GM19239 (cell line): Measurements from ENCODE around the gene THAP4.
"Not testable (repeated sequence)": the region's sequence is repeated elsewhere in the genome, so short reads cannot be mapped to it uniquely, and the experiment has no call there.

Source experiments
- DNase-seq: peaks from one replicate; pipeline ENCODE4 v3.0.0; 2011; ENCODE audit warnings: low spot score; ENCODE audit not compliant: insufficient read length
- FAIRE-seq: peaks from 2 replicates; lab custom pipeline; 2011; peaks lifted over from hg19 to GRCh38; lab: Jason Lieb, UNC

THAP4 gene

DNA sequence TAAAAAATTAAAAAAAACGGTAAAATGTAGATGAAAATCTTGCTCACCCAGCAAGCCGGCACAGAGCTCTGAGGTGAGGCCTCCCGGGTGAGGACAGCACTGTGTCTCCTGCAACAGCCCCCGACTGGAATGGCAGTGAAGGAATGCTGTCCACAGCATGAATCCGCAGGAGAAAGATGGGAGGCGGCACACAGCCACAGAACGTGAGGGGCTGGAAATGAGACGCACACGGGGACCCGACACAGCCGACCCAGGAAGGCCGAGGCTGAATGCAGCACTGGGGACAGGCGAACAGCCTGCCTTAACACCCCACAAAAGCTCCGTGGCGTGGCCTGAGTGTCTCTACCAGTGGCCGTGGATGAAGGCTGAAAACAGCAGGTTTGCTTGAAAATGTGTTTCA is 43.7 kb downstream of the THAP4 start:
- DNase-seq (no peak), FAIRE-seq (no peak)

DNA sequence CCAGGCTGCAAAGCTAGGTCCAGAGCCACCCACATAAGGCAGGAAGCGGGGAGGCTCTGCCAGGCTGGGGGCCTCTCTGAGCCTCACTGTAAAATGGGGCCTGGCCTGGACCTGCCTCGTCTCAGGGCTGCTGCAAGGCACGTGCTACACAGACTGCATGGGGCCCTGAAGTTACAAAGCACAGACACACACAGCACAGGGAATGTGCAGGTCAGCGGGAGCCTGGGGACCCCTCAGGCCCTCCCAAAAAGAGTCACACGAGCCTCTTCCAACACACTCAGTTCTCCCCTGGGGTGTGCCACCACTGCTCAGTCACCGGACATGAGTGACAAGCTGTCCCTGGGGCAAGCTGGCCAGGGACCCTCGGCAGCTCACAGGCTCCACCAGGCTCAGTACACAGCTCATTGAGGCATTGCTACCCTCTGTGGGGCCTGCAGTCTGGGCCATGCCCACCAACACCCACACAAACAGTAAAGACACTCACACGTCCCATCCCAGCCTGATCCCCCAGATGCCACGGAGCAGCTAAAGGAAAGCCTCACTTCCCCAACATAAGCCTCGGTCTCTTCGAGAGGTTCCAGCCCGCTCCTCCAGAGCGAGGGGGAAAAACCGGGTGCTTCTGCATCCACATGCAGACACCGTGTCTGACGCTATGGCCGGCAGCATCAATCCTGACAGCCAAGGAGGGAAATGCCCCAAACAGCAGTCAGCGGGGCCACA is 44.7 kb downstream of the THAP4 start:
- no peak for FAIRE-seq

DNA sequence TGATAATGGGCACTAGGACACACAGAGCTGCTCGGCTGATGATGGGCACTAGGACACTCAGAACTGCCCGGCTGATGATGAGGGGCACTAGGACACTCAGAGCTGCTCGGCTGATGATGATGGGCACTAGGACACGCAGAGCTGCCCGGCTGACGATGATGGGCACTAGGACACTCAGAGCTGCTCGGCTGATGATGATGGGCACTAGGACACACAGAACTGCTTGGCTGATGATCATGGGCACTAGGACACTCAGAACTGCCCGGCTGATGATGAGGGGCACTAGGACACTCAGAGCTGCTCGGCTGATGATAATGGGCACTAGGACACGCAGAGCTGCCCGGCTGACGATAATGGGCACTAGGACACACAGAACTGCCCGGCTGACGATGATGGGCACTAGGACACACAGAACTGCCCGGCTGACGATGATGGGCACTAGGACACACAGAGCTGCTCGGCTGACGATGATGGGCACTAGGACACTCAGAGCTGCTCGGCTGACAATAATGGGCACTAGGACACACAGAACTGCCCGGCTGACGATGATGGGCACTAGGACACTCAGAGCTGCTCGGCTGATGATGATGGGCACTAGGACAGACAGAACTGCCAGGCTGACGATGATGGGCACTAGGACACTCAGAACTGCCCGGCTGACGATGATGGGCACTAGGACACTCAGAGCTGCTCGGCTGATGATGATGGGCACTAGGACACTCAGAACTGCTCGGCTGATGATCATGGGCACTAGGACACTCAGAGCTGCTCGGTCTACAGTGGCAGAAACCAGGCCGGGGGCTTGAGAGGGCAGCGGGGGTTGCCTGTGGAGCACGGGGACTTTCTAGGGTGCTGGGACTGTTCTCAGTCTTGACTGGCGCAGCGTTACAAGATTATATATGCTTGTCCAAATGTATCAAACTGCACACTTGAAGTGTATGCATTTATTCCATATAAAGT is 46.2 kb downstream of the THAP4 start:
- not testable (repeated sequence) for DNase-seq, FAIRE-seq

More for the DNA sequence above, 44.7 kb downstream of the THAP4 start:
- no peak for DNase-seq

DNA sequence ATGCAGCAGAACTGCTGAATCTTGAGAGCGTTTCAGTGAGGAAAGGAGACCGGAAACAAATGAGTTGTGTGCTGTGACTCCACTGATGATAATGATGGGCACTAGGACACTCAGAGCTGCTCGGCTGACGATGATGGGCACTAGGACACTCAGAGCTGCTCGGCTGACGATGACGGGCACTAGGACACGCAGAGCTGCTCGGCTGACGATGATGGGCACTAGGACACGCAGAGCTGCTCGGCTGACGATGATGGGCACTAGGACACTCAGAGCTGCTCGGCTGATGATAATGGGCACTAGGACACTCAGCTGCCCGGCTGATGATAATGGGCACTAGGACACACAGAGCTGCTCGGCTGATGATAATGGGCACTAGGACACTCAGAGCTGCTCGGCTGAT is 47.1 kb downstream of the THAP4 start:
- not testable (repeated sequence) for DNase-seq, FAIRE-seq

DNA sequence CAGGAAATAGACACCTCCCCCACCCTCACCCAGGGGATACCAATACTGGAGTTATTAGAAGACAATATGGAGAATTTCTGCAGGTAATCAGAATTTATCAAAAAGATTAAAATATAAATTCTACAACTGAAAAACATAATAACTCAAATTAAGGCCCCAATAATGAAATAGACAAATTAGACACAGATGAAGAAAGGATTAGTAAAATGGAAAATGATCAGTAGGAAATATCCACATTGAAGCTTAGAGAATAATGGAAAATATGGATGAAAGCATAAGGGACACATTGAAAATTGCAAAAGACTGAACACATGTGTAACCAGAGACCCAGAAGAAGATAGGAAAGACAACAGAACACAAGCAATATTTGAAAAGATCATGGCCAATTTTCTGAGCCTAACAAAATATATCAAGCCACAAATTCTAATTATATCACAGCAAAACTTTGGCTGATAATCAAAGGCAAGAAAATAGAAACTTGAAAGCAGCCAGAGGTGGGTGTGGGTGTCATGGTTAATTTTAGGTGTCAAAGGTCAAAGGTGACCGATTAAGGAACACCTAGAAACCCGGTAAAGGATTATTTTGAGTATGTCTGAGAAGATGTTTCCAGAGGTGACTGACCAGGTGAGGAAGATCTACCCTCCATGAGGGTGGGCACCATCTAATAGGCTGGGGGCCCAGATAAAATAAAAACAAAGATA is 50.2 kb downstream of the THAP4 start:
- no peak for FAIRE-seq
- DNase-seq, result no peak

DNA sequence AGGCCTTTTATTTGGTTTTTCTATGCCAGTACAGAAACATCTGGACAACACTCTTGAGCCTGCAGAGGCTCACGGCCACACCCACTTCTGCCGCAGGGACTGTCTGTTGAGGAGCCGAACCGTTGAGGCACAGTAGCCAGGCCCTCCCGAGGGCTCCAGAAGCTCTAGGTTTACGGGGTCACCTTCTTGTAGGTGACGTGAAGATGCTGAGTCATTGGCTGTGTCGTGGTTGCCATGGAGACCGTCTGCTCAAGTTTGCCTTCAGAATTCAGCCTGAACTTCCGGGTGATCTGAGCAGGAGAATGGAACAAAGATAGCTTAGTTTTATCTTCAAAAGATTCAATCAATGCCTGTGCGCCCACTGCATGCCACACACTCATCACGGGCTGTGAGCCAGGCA is 52.5 kb downstream of the THAP4 start:
- no peak for FAIRE-seq

DNA sequence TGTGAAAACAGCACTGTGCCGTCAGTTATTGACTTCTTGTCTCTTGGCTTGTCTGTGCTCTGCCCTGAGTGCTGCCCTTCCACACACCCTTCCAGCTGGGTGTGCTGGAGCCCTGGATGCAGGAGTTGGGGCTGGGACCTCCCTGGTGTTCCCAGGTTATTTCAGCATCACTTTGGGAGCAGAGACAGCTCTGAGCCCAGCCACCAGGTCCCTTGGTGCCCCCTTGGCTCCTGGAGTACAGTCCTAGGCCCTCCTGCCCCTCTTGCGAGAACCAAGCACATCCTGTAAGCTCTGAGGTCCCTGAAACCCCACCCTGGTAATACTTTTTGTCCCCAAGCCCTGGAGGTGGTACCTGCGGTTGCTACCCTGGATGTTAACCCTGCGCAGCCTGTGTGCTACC is 54.2 kb downstream of the THAP4 start:
- DNase-seq (no peak), FAIRE-seq (no peak)

More for the DNA sequence above, 52.5 kb downstream of the THAP4 start:
- no peak for DNase-seq

DNA sequence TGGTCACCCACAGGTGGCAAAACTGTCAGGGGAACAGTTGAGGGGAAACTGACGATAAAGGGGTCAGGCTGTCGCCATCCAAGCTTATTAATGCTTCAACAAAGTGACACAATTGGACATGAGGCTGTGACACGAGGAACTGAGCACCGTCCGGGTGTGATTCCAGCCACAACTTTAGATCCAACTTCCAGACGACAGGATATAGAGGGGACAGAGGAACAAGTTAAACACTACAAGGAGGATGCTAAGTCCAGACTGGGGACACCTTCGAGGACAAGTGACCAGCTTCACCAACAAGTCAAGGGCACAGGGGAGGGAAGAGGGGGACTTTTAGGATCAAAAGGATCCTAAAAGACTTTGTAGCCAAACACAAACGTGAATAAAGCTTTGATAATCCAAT is 54.6 kb downstream of the THAP4 start:
- DNase-seq (no peak), FAIRE-seq (no peak)

DNA sequence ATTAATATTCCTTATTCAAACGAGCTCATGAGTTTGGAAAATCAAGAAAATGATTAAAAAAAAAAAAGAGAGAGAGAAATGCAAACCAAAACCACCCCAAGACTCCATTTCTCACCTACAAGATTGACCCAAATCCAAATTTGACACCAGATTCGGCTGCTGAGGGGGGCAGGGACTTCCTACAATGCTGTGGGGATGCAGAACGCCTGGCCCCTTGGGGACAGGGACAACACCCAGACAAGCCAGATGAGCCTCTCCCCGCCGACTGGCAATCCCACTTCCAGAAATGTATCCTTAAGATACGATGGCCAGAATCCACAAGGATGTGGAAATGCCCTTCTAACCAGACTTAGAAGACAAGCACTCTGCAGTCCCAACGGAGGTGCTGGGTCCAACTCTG is 57.7 kb downstream of the THAP4 start:
- FAIRE-seq (no peak), DNase-seq (no peak)

DNA sequence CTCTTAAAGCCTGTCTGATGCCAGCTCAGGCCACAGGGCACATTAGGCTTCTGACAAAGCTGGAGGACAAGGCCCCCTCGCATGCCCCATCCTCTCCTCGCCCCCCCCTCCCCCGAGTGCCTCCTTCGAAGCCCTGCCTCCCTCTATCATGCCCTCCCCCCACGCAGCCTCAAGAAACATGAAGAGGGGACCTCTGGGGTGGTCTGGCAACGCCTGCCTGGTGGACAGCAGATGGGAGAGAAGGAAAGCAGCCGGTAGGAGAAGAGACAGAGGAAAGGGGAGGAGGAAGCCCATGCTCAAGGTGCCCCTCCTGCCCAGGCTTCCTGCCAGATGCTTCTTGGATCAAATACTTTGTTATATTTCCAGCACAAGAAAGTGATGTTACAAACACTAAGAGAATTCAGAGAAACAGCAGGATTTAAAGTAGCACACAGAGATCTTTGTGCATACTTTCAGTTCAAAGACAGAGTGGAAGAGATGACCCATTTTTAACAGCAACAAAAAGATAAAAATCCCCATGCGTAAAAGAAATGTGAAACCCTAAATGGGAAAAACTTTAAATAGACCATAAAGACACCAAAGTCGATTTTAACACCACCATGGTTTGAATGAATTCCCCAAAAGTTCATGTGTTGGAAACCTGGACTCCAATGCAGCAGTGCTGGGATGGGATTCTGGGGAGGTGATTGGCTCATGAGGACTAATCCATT is 59.4 kb downstream of the THAP4 start:
- no peak for FAIRE-seq

DNA sequence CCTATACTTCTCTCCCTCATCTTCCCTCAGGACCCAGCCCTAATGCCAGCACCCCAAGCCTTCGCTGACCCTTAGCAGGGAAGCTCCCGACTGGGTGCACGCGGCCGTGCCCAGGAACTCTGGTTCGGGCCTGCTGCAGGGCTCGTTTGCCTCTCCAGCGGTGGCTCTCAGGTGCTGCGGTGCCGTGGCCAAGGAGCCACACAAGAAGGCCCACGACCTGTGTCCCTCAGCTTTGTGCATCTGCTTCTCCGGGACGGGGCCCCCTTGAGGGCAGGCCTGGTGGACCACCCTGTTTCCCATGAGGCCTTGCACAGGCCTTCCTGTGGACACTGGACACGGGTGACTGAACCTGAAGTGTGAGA is 60.7 kb downstream of the THAP4 start:
- FAIRE-seq (no peak), DNase-seq (no peak)

More for the DNA sequence above, 59.4 kb downstream of the THAP4 start:
- no peak for DNase-seq

DNA sequence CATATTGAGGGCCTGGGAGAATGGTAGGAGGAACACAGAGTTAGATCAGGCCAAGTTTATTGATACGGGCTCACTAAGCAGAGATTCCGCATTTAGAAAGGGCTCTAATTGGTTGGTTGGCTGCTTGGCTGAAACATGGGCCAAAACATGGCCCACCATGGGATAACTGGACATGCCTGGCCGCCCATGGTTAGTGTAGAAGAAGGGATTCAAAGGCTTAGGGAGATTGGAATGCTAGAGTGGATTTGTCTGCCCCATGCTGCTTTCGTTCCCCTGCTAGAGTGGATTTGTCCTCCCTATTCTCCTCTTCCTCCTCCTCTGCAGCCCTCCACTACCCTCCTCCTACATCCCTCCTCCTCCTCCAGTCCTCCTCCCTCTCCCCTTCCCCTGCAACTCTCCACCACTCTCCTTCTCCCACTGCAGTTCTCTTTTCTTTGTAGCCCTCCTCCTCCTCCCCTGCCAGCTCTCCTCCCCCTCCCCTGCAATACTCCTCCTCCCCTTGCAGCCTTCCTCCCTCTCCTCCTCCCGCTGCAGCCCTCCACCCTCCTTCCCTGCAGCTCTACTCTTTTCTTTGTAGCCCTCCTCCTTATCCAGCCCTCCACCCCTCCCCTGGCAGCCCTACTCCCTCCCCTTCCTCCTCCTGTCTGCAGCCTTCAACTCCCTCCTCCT is 61.2 kb downstream of the THAP4 start:
- no peak for FAIRE-seq
- DNase-seq, result no peak

DNA sequence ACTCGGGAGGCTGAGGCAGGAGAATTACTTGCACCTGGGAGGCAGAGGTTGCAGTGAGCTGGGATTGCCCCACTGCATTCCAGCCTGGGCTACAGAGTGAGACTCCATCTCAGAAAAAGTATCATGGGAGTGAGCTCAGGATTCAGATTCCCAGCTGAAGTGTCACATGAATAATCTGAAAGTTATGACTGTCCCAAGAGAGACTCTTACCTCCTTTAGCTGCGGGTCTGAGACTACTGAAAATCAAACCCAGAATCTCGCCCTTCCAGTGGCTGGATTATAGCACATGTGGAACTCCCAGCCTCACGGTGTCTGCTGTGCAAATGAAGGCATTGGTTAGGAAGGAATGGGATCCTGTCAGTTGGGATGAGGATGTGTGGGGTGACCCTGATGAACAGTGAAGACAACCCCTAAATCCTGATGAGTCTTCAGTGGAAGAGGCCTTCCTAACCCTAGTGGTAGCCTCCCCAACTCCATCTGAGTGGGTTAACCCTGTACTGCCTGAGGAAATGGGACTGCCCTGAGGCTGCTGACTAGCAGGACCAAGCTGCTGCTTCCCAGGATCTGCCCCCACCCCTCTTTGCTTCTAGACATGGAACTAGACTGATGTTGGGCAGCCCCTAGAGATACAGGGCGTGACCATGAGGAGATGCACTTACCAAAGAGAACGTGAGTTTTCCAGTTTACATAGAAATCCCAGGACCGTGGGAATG is 61.9 kb downstream of the THAP4 start:
- no peak for DNase-seq
- FAIRE-seq, result no peak

DNA sequence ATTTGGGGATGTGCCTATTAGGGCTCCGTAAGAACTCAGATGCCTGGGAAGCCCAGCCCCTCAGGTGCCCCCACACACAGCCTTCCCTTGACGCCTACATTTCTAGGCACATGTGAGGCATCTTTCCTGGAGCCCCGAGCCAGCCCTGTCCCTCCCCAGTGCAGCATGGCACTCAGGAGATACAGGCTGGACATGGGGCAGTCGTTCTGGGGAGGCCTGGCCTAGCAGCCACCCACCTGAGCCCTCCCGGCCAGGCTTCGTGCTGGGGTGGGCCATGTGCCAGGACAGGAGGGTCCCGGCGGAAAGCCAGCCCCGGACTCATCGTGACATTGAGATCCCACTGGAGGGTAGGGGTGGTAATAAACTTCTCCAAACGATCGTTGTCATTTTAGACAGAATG is 63.2 kb downstream of the THAP4 start:
- FAIRE-seq (no peak), DNase-seq (no peak)

DNA sequence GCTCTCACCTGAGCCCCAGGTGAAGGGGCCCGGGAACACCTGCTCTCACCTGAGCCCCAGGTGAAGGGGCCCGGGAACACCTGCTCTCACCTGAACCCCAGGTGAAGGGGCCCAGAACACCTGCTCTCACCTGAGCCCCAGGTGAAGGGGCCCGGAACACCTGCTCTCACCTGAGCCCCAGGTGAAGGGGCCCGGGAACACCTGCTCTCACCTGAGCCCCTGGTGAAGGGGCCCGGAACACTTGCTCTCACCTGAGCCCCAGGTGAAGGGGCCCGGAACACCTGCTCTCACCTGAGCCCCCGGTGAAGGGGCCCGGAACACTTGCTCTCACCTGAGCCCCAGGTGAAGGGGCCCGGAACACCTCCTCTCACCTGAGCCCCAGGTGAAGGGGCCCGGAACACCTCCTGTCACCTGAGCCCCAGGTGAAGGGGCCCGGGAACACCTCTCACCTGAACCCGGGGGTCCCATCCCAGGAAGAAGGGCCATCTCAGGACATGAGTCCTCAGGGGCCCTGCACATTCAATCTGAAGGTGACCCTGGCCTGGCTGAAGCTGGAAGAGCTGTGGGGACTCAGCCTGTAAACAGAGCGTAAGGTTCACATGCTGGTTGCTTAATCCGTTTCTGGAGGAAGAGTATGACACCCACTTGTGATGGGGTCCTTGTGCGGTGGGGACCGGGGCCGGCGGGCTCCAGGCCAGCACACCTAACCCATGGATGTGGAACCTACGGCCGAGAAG is 63.9 kb downstream of the THAP4 start:
- not testable (repeated sequence) for FAIRE-seq, DNase-seq

DNA sequence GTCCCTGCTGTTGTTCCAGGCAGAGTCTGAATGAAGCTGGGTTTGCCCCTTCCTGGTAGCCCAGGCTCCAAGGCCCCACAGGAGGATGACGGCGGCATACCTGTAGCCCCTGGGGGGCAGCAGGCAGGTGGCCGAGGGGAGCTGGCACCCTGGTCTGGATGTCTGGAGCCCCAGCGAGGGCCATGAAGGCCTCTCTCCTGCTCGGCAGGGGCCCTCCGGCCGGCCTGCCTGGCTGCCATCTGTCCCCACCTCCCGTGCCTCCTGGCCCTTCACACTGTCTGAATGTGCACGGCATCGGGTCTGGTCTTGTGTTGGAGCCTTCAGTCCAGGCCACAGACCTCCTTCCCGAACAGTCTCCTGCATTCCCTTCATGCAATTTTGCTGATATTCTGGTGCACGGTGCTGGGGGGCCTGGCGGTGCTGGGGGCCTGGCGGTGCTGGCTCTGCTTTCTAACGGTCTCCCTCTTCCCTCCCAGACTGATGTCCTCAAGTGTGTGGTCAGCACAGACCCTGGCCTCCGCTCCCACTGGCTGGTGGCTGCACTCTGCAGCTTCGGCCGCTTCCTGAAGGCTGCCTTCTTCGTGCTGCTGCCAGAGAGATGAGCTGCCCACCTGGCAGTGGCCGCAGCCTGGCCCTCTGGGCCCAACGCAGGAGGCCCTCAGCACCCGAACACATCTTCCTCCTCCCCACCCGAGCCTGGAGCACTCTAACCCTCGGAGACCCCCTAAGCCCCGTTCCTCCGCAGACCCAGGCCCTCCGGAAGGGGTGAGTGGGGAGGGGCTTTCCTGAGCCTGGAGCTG is 64.9 kb downstream of the THAP4 start:
- FAIRE-seq (no peak), DNase-seq (no peak)

DNA sequence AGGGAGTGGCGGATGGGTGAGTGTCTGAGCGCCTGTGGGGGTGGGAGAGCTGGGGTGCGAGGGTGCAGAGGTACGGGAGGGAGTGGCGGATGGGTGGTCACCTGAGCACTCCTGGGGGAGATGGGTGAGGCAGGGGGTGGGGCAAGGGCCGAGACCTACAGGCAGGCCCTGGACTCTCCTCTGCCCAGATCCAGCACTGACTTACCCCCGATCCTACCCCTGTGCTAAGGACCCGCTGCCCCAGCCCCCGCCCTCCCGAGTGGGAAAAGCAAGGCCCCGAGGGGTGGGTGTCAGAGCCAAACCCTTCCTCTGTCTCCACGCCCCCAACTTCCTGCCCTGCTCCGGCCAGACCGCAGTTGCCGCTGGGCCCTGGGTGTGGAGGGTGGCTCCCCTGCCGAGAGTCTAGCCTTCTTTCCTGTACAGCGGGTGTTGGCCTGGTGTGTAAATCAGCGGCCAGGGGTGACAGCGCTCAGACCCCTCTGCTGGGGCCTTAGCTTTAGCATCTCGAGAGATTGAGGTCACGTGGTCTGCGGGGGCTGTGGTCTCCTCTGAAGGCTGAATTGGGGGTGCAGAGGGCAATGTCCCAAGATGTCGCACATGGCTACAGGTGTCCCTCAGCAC is 65.9 kb downstream of the THAP4 start:
- no peak for DNase-seq
- FAIRE-seq, result no peak
